T-helper 1 cell (primary cell): ENCODE data around the gene GCSH.
A peak's percentile ranks its signal among the peaks of the same experiment; 100 is the strongest.
"Not testable (repeated sequence)": the region's sequence is repeated elsewhere in the genome, so short reads cannot be mapped to it uniquely, and the experiment has no call there.

ENCODE experiments used
- DNase-seq, 5 donors: peaks; one replicate each; pipeline ENCODE4 v3.0.0-alpha.2; 2012 to 2020
- total RNA-seq, 4 donors: gene quantifications; one replicate each; lab custom pipeline; 2026; lab: John Stamatoyannopoulos, UW

GCSH gene
- 0 to 0.39 (median 0.21) reads per million in 4 donors for total RNA-seq

- DNase-seq: peak; percentile 97 to 99 (median 99)
These were observed at the start of gene GCSH for GRCh38 chr16:81095953-81096714. Gene GCSH (minus strand): TSS chr16:81096395. CDS start chr16:81096278, 117 bp downstream.

DNA sequence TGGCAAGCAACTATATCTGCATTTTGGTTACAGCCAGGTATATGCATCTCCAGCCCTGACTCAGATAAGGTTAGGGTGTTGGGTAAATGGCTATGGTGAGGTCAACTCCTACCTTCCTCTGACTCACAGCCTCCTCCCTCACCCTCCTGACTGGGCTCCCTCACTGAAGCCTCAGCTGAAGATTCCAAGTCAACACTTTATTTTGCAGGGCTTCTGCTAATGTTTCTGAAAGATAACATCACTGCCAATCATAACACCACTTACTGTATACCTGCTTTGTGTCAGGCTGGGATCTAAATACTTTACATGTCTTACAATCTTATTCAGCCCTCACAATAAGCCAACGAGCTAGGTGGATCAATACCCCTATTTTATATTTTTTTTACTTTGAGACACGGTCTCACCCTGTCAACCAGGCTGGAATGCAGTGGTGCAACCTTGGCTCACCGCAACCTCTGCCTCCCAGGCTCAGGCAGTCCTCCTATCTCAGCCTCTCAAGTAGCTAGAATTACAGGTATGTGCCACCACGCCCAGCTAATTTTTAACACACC lies 47.8 kb upstream of the GCSH start:
- no peak for DNase-seq

DNA sequence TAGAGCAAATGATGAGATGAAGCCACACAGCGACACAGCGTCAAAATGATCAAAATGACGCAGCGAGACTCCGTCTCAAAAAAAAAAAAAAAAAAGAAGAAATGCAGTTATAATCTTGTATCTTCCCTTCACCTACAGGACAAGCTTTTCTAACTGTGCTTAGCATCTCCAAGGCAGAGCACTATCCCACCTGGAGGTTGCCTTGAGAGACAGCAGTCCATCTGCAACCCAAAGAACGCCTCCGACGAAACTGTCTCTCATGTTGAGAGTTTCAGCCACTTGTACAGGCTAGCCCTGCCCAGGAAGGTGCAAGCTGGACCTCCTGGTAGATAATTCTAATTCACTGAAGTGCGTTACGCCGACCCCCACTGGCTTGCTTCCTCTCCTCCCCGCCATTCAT lies 46.7 kb upstream of the GCSH start:
- no peak for DNase-seq

GRCh38 chr16:81140930-81141780 lies 45.0 kb upstream of the GCSH start:
- no peak for DNase-seq

GRCh38 chr16:81138831-81139557 lies 42.8 kb upstream of the GCSH start:
- DNase-seq: no peak

GRCh38 chr16:81137754-81138153 lies 41.6 kb upstream of the GCSH start:
- DNase-seq: no peak

DNA sequence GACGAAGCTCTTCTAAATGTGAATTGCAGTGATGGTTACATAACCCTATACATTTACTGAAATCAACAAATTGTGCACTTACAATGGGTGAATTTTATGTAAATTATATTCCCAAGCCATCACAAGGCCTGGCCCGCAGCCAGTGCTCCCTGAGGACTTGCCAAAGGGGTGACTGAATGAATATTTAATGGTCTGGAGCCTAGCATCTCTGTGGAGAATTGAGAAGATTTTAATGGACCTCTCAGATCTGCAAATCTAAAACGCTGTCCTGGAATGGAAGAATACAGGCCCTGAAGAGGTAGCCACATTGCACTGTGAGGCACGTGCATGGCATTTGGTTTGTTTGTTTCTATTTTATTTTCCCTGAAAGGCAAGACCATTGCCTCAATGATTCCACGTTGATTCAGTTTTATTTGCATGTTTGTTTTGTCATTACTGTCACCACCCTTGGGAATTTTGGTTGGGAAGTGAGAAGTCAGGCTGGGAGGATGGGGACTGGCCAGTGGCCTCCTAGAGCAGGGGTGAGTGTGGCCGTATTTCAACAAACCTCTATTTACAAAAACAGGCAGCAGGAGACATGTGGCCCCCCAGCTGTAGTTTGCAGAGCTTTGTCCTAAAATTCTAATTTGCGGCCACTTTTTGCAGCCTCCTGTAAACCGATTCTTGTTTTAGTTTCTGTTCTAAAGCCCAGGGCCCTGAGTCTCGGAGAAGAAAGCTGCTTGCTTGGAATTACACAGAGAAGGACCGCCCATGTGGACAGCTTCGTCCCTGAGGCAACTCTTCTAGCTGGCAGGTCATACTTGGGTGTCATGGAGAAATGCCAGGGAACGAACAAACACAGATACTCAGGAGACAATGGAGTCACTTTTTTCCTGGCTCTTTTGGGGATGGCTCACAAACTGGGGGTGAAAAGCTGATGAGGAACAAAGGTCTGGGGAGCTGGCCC lies 40.5 kb upstream of the GCSH start:
- no peak for DNase-seq

GRCh38 chr16:81130126-81130525 lies 33.9 kb upstream of the GCSH start:
- DNase-seq: no peak

- DNase-seq: no peak
These were observed 32.7 kb upstream of the GCSH start for GRCh38 chr16:81128726-81129524.

DNA sequence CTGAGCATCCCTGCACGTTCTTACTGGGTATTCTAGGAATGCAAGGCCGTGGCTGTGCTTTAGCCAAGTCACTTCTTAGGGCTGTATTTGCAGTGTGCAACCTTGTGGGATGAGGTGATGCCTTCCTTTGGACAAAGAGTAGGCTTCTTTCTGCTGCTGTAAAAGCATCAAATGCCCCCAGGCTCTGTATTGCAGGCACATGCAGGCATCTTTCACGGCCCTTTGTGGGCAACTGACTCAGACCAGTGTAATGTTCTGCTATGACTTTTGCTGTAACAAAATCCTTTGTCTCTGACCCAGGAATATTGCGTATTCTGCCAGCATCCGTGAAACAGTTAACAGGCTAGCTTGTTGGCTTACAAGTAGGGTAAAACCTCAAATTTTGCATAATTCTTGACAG lies 30.9 kb upstream of the GCSH start:
- DNase-seq: no peak

- DNase-seq: no peak
These were observed 27.1 kb upstream of the GCSH start for GRCh38 chr16:81123092-81123852.

GRCh38 chr16:81121474-81121990 lies 25.3 kb upstream of the GCSH start:
- no peak for DNase-seq

DNA sequence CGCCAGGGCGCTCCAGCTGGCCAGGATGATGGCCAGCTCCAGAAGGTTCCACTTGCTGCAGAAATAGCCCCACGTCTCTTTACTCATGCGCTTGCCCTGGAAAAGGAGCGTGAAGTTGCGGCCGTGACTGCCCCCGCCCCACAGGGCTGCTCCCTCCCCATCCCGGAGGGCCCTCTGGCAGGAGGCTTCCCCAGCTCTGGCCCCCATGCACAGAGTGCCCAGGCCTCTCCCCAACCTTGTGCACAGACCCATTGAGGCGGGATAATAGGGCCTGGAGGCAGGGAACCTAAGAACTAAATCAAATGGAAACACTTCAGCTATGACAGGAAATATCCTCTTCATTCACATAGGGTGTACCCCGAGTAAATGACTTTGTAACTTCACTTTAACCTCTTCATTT lies 21.2 kb upstream of the GCSH start:
- no peak for DNase-seq

DNA sequence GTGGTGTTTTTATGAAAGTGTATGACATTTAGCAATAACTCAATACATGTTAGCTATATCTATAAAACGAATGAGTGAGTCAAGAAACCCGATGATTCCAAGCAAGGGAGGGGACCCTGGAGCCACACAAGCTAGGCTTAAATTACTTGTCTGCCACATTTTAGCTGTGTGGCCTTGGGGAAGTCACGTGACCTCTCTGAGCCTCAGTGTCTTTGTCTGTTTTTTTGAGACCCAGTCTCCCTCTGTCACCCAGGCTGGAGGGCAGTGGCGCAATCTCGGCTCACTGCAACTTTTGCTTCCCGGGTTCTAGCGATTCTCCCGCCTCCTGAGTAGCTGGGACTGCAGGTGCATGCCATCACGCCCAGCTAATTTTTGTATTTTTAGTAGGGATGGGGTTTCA lies 20.1 kb upstream of the GCSH start:
- DNase-seq: no peak

DNA sequence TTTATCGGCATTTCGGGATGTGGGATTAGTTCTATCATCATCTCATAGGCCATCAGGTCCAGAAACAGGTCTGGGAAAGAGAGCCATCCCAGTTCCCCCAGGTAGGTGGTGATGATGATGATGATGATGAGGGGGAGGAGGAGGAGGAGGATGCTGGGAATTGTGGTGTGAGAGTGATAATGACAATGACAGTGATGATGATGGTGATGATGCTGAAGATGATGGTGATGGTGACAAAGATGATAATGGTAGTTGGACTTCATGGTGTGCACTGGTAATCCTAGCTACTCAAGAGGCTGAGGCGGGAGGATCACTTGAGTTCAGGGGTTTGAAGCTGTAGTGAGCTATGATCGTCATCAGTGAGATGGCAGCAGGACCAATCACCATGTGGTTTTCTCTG lies 16.3 kb upstream of the GCSH start:
- DNase-seq: no peak

DNA sequence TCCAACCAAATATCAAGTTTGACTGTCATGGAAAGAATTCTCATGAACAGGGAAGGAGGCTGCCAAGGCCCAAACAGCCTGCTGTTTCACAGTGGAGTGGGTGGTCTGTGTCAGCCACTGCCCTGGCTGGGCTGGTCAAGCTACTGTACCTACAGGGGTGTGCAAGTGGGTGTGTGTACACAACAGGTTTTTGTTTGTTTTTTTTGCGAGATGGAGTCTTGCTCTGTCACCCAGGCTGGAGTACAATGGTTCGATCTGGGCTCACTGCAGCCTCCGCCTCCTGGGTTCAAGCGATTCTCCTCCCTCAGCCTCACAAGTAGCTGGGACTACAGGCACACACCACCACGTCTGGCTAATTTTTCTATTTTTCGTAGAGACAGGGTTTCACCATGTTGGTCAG lies 13.1 kb upstream of the GCSH start:
- DNase-seq: not testable (repeated sequence)

GRCh38 chr16:81107511-81107910 lies 11.3 kb upstream of the GCSH start:
- DNase-seq: no peak

DNA sequence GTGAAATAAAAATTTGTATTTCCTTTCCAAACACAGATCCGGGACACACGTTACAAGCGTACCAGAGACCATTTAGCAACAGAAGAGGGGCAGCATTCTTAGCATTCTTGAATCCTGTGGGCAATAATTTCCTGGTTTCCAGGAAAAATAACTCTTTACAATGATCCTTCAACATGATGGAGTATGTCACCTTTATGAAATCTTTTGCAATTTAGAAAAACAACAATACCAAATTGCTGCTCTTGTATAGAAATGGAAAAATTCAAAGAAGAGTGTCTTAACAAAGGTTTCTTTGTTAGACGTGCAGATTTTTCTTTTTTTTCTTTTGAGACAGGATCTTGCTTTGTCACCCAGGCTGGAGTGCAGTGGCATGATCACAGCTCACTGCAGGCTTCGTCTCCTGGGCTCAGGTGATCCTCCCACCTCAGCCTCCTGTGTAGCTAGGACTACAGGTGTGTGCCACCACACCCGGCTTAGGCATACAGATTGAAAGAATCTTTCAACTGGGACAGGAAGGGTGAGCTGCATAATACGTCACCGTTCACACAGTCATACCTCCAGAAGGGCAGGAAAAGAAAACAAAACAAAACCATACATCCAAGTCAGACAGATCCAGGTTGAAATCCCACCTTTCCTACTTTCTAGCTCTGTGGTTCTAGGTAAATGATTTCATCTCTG lies 10.8 kb upstream of the GCSH start:
- DNase-seq: no peak

DNA sequence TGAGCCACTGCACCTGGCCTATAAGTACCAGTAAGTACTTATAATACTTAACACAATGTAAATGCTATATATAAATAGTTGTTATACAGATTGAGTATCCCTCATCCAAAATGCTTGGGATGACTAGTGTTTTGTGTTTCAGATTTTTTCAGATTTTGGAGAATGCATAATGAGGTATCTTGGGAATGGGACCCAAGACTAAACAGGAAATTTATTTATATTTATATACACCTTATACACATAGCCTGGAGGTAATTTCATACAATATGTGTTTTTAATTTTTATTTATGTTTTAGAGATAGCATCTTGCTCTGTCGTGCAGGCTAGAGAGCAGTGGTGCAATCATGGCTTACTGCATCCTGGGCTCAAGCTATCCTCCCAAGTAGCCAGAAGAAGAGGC lies 9.8 kb upstream of the GCSH start:
- DNase-seq: no peak
